Breast epithelium (tissue), 3 donors: ENCODE measurements around the gene XCR1.

Source experiments
- POLR2A ChIP-seq: fragments of 450-650 bp; IDR thresholded peaks from one replicate; pipeline ENCODE4 v1.6.1; 2016; ENCODE audit warnings: antibody characterized with exemption, mild to moderate bottlenecking, moderate library complexity
- POLR2AphosphoS5 ChIP-seq, 3 donors: sonication (generic); formaldehyde crosslinking; IDR thresholded peaks; one replicate each; pipeline ENCODE4 v1.6.1; 2017; ENCODE audit warnings: antibody characterized with exemption in 3 of 3
- TF ChIP-seq, protein P1 (sequence below), 3 donors: fragments of 450-650 bp; IDR thresholded peaks; one replicate each; pipeline ENCODE4 v1.5.1; 2016 to 2017; ENCODE audit warnings: antibody characterized with exemption in 3 of 3, mild to moderate bottlenecking in 3 of 3, moderate library complexity in 3 of 3

DNA sequence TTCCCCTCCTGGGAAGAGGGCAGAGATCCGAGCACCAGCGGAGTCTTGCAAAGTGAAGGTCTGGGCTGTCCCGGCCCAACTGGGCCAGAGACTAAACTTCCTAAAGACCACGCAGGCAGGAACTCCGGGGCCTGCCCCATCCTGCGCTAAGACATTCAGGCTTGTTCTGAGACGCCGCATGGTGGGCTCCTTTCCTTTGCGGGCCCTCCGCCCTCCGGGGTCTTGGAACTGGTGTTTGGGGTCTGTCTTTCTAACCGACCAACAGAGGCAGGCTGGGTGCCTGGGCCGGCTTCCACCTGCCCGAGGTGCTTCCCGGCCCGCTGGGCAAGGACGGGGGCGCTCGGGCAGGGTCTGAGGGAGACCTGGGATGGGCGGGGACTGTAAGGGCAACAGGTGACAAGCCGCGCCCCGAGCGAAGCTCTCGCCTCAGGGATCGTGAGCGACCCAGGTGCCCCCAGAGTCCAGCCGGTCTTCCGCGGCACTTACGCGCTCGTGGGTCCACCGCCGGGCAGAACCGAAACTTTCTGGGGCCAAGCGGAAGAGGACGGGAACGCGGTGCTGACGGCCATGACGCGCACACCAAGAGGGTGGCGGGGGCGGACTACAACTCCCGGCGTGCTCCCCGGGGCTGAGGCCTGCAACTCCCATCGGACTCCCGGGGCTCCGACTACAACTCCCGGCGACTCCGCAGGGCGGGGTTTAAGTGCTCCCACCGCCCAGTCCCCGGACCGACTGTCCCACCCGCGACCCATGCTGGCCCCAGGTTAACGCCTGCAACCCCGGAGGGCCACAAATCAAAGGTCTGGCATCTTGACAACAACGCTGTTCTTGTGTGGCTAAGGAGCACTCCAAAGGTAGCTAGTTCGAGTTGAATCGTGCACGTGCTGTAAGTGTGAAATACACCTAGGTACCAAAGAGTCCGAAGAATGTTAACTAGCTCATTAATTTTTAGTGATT is 31.8 kb downstream of the XCR1 start, which contains the start of gene FYCO1:
- TF ChIP-seq, protein P1, sequence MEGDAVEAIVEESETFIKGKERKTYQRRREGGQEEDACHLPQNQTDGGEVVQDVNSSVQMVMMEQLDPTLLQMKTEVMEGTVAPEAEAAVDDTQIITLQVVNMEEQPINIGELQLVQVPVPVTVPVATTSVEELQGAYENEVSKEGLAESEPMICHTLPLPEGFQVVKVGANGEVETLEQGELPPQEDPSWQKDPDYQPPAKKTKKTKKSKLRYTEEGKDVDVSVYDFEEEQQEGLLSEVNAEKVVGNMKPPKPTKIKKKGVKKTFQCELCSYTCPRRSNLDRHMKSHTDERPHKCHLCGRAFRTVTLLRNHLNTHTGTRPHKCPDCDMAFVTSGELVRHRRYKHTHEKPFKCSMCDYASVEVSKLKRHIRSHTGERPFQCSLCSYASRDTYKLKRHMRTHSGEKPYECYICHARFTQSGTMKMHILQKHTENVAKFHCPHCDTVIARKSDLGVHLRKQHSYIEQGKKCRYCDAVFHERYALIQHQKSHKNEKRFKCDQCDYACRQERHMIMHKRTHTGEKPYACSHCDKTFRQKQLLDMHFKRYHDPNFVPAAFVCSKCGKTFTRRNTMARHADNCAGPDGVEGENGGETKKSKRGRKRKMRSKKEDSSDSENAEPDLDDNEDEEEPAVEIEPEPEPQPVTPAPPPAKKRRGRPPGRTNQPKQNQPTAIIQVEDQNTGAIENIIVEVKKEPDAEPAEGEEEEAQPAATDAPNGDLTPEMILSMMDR (IDR thresholded peaks at IDR 0.05) = no peak
- TF ChIP-seq POLR2A (peak; percentile 76), POLR2AphosphoS5 (IDR thresholded peaks at IDR 0.05) (peak; percentile 69 to 86 (median 72))
